GM18499 (cell line): Measurements from ENCODE around the gene RALGPS2.

Experiments
- ATAC-seq: cut with Tn5 transposase; IDR thresholded peaks from one replicate; pipeline ENCODE4 v1.9.1; 2021; ENCODE audit warnings: moderate number of reproducible peaks; ENCODE audit not compliant: insufficient read depth, unreplicated experiment

The RALGPS2 gene

DNA sequence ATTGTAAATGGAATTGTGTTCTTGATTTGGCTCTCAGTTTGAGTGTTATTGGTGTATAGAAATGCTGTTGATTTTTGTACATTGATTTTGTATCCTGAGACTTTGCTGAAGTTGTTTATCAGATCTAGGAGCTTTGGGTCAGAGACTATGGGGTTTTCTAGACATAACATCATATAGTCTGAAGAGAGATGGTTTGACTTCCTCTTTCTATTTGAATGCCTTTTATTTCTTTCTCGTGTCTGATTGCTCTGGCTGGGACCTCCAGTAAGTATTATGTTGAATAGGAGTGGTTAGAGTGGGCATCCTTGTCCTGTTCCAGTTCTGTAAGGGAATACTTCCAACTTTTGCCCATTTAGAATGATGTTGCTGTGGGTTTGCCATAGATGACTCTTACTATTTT, 185.0 kb downstream of the RALGPS2 start:
- no peak for ATAC-seq

DNA sequence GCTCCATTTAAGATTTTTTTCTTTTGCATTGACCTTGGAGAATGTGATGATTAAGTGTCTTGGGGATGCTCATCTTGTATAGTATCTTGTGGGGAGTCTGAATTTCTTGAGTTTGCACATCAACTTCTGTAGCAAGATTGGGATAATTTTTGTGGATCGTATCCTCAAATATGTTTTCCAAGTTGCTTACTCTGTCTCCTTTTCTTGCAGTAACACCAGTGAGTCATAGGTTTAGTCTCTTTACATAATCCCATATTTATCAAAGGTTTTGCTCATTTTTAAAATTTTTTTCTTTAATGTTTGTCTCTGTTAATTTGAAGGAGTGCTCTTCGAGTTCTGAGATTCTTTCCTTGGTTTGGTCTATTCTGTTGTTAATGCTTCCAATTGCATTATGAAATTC, 187.6 kb downstream of the RALGPS2 start:
- no peak for ATAC-seq

DNA sequence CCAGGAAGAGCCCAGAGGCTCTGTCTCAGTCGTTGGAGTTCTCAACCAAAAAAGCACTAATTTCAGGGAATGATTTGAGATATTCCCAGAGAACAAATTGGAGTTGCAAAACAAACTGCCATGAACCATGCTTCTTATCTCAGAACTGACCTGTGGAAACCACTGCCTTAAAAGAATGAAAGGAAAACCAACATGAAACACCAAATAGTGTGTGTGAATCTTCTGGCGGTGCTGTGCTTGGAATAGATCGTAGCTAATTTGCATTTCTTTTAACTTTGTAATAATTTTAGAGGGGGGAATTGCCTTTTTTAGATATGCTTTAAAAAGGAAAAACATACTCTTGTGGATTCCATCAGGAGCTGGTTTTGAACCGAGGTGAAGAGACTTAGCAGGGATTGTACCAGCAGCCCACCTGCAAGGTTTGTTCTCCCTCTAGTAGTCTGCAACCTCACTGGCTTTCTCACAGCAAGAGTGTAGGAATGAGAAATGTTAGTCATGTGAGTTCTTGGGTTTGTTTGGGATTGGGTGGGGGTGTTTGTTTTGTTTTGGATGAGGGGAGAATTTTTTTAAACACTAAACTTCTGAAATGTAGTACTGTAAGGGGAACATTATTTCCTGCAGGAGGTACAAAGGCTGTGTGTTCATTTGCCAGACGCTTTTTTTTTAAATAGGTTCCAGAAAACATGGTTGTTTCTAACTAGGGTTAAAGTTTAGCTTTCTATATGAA, 191.6 kb downstream of the RALGPS2 start:
- ATAC-seq, result no peak

DNA sequence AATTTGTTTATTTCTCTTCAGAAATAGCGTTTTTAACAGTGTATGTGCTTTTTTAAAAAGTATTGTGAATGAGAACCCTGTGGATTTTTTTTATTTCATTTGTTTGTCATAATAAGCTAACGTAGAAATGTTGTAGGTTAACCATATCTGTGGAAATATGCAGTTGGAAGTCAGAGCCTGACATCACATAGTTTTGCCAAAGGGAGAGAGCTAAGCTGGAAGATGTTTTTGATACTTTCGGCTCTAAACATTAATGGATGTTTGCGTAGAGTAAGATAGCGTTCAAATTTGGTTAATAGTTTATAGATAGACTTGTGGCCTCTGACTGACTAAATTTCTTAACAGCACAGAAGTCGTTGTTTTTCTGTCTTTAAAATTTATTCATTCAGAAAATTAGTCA, 193.3 kb downstream of the RALGPS2 start:
- ATAC-seq, result no peak

DNA sequence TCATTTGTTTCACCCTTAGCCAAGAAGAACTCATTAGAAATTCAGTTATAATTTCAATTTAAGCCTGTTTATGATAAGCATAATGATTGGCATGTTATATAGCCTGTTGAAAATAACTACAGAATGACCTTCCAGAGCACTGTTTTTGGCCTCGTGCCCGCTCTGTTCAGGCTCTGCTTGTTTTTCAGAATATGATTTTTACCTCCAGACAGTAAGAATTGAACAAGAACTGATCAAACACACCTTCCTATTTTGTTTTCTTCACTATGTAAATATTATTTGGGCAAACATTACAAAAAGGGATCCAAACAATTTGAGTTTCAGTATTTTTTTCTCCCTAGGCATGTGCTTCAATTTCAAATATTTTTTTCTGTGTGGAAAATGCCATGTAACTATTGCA, 193.9 kb downstream of the RALGPS2 start:
- ATAC-seq, result no peak

DNA sequence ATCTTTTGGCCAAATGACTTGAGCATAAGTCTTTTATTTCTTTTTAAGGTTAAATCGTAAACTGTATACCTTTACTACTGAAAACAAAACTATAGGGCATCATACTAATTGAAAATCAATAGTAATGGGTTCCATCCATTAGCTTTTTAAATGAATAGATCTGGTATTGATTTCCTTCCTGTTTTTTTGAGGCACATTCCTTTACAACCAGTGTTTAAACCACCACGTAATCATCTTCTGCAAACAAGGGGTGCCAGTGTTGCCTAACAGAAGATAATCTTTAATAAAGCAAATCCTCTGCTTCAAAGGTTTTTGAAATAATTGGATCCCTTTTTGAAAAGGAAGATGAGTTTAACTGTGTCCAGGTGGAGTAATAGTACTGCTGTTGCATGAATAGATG, 194.5 kb downstream of the RALGPS2 start:
- ATAC-seq, result no peak

DNA sequence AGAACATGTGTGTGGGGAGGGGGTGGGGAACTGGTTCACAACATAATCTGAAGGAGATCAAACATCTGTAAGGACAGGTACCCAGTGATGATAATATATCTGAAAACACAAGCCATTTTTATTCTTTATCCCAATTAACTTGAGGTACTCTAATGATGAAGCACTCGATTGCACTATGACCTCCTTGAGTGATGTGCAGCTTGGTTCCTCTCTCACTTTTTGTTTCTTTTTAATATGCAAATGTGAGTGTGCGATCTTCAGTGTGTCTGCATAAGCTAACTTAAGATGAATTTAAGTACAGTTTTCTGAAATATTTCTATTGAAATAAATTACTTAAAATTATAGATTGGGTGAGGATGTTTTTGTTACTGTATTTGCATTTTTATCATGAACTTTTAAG, 196.5 kb downstream of the RALGPS2 start:
- no peak for ATAC-seq

DNA sequence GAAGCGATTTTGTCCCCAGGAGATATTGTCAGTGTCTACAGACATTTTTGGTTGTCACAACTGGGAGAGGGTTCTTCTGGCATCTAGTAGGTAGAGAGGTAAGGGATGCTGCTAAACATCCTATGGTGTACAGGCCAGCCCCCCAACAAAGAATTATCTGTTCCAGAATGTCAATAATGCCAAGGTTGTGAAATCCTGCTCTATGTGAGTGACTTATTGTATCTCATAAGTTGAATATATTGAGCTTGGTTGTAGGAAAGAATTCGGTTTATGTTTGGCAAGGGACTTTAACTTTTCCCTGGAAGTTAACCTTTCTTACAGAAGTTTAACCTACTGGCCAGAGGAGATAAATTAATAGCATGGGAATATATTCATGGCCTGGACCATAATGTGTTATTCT, 198.5 kb downstream of the RALGPS2 start:
- no peak for ATAC-seq

DNA sequence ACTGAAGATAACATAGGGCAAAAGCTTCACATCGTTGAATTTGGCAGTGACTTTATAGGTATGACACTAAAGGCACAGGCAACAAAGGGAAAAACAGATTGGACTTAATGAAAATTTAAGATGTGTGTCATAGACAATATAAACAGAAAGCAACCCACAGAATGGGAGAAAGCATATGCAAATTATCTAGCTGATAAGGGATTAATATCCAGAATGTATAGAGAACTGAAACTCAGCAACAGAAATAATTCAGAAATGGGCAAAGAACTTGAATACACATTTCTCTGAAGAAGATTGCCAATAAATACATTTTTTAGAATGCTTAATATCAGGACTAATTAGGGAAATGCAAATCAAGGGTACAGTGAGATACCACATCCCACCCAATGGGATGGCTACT, 201.0 kb downstream of the RALGPS2 start:
- no peak for ATAC-seq

DNA sequence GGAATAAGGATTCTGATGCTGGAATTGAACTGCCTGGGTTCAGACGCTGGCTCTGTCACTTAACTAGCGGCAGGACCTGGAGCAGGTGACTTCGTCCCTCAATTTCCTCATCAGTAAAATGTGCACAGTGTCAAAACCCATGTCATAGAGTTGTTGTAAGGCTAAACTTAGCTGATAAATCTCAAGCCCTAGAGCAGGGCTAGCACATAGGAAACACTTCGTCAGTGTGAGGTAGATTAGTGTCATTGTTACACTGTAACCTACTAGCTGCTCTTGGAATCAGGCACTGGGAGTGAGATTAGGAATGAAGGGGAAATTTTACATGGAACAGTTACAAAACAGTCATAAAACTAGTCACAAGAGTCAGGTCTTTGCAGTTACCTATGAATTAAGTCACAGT, 202.0 kb downstream of the RALGPS2 start:
- no peak for ATAC-seq

DNA sequence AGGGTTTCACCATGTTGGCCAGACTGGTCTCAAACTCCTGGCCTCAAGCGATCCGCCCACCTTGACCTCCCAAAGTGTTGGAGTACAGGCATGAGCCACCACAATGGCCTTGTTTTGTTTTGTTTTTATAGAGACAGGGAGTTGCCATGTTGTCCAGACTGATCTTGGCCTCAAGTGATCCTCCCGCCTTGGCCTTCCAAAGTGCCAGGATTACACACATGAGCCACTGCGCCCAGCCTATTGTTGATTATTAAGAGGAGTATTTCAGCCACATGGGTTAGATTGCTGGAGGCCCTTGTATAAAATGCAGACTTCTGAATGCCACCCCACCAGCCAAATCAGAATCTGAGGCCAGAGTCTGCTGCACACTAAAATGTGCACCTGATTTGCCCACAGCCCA, 203.0 kb downstream of the RALGPS2 start:
- ATAC-seq, result no peak

DNA sequence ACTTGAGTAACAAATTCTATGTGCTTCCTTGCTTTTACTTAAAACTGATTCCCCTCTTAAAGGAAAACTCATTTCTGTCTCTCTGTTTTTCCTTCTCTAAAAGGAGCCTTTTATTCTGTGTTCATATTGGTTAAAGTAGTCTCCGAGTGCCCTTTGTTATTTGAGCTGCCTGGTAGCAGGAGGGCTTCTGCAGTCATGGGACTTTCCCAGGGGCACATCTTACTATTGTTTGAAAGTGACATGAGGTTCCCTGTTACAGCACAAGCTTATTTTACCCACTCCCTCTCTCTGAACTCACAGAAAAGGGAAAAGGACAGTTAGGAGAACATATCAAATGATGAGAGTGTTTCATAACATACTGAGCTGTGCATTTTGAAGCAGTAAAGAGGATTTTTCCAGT, 203.9 kb downstream of the RALGPS2 start:
- no peak for ATAC-seq

DNA sequence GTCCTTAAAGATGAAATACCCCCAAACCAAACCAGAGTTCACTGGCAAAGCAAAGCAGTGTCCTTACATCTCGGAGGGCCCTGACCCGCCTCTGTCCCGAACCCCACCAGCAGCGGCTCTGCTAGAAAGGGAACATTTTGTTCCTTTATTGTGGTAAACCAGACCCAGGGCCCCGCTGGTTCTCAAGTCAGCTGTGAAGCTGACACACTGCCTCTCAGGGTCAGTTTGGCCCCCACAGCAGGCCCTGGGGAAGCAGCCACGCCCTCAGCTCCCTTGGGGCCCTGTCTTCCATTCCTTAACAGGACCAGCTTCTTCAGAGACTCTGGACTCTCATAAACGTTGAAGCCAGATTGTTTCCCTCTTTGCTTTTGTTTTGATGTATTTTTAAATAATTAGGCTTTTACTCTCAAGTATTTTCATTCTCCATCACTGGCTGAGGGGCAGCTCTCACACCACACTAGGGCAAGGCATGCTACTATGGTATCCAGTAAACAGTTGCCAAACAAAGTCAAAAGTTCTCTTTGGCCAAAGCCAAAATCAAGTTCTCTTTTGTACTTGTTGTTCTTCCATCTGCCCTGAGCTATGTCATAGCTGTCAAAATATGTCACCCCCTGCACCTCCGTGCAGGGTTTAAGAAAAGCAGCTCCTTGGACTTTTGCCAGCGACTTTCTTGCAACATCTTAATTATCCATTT, 207.0 kb downstream of the RALGPS2 start:
- no peak for ATAC-seq

DNA sequence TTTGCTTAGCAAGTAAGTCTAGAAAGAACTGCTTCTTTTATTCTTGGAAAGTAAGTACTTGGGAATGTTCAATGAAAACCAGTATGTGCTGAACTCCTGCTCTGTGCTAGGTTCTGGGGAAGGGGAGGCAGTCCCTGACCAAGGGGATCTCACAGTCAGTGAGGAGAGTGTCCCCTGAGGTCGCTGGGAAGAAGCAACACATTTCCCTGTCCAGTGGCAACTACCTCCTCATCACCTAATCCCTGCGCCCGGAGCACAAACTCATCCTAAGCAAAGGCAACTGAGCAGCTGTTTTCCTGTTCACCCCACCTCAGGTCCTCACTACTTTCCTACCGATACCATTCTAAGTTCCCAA, 207.5 kb downstream of the RALGPS2 start:
- ATAC-seq, result no peak

DNA sequence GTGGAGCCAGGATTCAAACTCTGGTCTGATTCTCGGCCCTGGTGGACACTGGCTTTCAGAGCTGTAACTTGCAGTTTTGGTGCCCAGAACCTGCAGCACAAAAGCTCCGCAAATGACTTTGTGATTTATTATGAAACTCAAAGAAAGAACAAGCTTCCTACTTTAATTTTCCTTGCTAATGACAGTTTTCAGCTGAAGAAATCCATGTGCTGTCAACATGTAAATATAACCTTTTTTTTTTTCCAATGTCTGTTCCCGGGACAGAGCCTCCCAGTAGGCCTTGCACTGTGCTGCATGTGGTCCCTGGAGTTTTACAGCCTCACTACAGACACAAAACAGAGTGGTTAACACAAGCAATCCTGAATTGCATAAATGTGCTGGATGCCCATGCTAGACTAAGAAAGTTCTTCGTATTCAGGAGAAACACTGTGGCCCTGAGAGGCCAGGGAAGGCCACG, 208.1 kb downstream of the RALGPS2 start:
- ATAC-seq, result no peak

DNA sequence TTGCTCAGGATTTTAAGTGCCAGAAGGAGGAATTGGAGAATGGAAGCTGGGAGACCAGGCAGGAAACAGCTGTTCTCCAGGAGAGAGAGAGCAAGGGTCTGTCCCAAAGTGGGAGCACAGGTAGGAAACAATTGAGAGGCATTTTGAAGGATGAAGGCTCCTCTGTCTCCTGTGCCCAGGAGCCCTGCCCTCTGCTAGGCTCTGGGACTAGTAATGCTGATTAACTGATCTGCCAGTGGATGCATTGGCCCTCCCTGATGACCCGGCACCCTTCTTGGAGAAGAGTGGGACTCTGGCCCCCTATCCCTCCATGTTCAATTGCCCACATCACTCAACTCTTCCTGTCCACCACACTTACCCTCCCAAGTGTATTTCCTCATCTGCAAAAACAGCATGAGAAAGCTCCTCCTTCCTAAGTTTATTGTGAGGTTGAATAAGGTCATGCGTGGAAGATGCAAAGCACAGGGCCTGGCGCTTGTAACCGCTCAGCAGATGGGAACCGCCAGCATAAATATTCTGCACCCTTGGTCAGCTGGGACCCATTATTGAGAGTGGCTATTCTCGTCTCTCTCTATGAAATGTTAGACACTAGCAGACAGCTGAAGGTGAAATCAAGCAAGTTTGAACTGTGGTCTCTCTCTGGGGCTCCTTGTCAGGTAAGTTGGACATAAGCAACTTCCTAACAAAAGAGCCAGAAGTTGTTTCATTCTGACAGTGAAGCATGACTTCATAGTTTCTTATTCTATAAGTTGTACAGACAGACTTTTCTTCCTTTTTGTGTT, 208.9 kb downstream of the RALGPS2 start:
- ATAC-seq, result no peak

DNA sequence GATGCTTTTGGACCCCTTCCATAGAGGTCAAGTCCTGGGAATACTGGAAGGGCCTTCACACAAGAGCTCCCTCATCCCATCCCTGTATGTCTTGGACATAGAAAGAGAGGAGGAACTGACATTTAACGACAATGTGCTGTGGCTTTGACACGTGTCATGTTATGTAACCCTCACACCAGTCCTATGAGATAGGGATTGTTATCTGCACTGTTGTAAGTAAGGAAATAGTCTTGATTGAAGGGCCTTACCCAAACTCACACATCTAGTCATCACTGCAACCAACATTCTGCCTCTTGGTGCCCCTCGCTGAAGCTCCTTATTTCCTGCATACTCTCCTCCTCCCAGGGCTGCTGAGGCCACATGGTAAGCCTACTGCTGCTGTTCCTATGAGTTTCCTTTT, 209.5 kb downstream of the RALGPS2 start:
- ATAC-seq, result no peak

DNA sequence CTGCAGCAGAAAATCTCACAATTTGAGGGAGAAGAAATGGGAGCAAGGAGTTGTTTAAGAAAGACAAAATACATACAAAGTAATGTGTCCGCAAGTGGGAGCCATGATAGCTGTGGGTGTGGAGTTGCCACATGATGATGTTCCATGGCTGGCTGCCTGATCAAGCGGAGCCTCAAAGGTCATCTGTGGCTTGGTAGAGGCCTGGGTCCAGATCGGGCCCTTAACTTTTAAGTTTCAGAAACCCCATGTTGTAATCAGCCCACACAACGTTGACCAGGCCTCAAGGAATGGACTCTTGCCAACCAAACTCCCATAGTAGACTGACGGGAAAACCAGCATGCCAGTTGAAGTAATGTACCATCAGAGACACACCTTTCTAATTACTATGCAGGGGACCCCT, 210.6 kb downstream of the RALGPS2 start:
- no peak for ATAC-seq

DNA sequence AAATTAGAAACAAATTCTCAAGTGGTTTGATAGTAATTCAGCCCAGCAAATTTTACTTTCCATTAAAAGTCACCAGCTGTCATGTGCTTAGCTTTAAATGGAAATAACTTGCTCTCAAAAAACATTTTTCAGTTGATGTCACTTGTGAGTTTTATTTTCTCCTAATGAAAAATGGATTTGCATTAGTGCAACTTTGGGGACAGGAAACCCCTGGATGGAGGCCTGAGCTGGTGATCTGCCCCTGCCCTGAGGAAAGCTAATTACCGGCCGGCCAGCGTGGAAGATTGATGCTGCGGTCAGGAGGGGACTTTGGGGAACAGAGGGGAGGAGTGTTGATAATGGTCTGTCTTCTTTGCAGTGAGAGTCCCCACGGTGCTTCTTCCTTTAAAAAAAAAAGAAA, 212.7 kb downstream of the RALGPS2 start:
- no peak for ATAC-seq

DNA sequence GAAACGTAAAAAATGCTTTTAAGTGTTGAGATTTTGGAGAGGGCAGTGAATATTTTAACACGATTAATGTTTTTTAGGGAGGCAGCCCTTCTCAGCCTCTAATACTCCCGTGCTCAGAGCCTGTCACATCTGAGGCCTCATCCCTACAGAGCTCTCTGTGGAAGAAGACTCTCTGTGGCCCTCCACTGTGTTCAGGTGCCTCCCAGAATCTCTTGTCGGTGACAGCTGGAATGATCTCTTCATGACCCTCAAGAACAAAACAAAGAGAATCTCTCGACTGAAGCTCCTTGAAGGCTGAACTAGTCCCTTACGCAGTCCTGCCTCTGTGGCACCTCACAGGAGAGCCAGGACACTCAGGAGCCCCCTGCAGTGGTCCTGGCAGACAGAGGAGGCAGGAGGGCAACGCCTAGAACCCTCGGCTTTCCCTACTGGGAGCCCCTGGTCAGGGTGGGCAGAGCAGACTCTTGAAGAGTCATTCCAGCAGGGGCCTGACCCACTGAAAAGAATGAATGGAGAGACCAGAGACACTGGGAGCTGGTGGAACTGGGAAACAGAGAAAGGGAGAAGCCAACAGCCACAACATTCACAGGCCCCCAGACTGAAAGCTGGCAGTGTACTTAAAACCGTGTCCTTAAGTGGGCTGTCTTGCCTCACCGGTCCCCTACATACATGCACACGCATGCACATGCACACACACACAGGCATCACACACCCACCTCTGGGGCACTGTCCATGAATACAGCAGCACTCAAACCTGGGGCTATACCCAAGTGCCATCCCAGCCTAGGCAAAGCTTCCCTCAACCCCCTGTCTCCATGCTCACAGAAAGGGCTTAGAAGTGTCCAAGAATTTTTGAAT, 213.3 kb downstream of the RALGPS2 start:
- no peak for ATAC-seq

DNA sequence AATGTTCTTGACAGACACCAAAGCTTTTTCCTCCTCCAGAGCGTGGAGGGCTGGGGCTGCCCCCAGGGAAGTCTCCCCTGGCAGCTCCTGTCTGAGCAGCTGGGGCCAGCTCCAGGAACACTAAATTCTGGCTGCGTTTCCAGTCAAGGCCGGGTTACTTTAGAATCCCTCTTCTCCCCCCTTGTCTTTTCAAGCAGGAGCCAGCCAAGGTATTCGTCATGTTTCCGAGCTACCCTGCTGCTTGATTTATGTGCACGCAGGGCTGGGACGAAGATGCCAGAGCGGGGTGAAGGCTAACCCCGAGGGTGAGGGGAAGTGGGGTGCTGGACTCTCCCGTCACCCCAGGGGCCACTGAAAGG, 213.9 kb downstream of the RALGPS2 start:
- ATAC-seq, result no peak
